ENCODE data around the gene AQP2.

AQP2 gene

DNA sequence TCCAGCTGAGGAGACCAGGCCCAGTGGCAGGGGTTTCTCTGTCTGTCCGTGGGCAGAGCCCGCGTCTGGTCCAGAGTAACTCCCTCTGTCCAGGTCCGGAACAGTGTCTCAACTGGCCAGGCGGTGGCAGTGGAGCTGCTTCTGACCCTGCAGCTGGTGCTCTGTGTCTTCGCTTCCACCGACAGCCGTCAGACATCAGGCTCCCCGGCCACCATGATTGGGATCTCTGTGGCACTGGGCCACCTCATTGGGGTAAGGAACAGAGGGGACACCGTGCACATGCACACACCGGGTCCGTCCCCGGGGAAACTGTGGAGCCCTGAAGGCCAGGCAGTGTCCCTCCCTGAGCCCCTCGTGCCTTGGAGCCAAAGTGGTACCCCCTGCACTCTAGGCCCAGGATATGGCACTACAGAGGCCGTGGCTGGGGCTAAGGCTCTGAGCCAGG, 23.7 kb downstream of the AQP2 start:
- Histone ChIP-seq H3K4me3 (ENCODE audit: low read depth, low read length) (no peak overlapping the region), H3K36me3 (no peaks in the 10 kb centered on the region), H3K9me3 (no peaks in the 10 kb centered on the region), H3K4me1 (peaks cover 38% of the 10 kb centered on the region), H3K27me3 (no peaks in the 10 kb centered on the region)
- DNase-seq = peak; percentile 91
- TF ChIP-seq, protein P1, sequence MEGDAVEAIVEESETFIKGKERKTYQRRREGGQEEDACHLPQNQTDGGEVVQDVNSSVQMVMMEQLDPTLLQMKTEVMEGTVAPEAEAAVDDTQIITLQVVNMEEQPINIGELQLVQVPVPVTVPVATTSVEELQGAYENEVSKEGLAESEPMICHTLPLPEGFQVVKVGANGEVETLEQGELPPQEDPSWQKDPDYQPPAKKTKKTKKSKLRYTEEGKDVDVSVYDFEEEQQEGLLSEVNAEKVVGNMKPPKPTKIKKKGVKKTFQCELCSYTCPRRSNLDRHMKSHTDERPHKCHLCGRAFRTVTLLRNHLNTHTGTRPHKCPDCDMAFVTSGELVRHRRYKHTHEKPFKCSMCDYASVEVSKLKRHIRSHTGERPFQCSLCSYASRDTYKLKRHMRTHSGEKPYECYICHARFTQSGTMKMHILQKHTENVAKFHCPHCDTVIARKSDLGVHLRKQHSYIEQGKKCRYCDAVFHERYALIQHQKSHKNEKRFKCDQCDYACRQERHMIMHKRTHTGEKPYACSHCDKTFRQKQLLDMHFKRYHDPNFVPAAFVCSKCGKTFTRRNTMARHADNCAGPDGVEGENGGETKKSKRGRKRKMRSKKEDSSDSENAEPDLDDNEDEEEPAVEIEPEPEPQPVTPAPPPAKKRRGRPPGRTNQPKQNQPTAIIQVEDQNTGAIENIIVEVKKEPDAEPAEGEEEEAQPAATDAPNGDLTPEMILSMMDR (IDR thresholded peaks at IDR 0.05; ENCODE audit: low read depth, low read length) = peak; percentile 86

DNA sequence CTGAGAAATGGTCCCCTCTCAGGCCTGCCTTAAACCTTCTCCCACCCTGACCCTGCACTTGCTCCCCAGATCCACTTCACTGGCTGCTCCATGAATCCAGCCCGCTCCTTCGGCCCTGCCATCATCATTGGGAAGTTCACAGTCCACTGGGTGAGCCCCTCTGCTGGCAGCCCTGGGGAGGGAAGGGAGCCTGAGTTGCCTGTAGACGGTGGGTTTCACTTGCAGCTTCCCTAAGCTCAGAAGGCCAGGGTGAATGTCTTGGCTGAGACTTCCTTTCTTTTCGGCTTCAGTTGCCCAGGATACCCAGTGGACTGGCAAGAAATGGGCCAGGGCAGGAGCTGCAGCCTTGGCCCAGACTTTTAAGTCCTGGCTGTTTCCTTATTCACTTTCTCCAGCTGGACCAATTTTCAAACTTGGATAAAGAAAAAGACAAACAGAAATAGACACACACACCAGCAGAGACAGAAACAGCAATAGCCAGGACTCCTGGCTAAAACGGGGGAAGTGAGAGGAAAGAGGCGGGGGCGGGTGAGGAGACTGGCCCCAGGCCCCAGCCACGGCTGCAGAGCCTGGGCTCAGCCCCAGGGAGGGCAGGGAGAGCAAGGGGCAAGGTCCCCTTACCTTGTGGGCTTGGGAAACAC, 24.3 kb downstream of the AQP2 start:
- H3K36me3 ChIP-seq = no peaks in the 10 kb centered on the region
- no peak for DNase-seq
- TF ChIP-seq, protein P1 (IDR thresholded peaks at IDR 0.05; ENCODE audit: low read depth, low read length) = no peak

DNA sequence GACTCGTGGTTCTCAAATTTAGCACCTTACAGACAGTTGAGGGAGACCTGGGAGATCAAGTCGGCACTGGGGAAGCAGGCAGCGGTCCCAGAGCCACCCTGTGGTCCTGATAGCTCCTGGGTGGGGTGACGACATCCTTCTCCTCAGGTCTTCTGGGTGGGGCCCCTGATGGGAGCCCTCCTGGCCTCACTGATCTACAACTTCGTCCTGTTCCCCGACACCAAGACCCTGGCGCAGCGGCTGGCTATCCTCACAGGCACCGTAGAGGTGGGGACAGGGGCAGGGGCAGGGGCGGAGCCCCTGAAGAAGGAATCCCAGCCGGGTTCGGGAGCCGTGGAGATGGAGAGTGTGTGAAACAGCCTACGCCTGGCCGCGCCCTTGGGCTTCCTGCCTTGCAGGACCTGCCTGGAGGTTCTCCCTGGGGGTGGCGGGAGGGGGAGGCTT, 24.8 kb downstream of the AQP2 start:
- TF ChIP-seq, protein P1 (IDR thresholded peaks at IDR 0.05; ENCODE audit: low read depth, low read length) = no peak
- H3K36me3 ChIP-seq = no peaks in the 10 kb centered on the region
- H3K4me1 ChIP-seq = peaks cover 48% of the 10 kb centered on the region
- DNase-seq = no peak
- no peaks in the 10 kb centered on the region for H3K9me3 ChIP-seq
- H3K27me3 ChIP-seq = no peaks in the 10 kb centered on the region
- no peak overlapping the region for H3K4me3 ChIP-seq (ENCODE audit: low read depth, low read length)

More for the DNA sequence above, 24.3 kb downstream of the AQP2 start:
- Histone ChIP-seq H3K27me3 (no peaks in the 10 kb centered on the region), H3K9me3 (no peaks in the 10 kb centered on the region), H3K4me3 (ENCODE audit: low read depth, low read length) (no peak overlapping the region), H3K4me1 (peaks cover 43% of the 10 kb centered on the region)

DNA sequence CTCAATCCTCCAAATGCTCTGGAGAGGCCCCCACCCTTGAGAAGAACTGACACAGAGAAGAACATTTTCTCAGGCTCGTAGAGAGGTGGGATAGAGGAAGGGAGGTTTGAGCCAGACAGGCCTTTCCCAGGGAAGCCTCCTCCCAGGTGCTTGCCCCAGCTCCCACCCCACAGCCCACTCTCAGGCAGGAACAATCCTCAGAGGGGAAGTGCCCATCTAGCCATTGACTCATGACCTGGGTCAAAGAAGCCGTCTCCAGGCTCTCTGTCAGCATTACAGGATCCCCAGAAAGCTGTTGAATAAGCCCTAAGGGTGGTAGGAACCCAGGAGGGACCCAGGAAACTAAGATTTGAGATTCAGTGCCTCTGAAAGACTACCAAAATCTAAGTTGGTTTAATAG, 26.0 kb downstream of the AQP2 start:
- Histone ChIP-seq H3K36me3 (no peaks in the 10 kb centered on the region), H3K4me1 (peaks cover 60% of the 10 kb centered on the region), H3K27me3 (no peaks in the 10 kb centered on the region), H3K4me3 (ENCODE audit: low read depth, low read length) (no peak overlapping the region), H3K9me3 (no peaks in the 10 kb centered on the region)
- DNase-seq = no peak
- TF ChIP-seq, protein P1 (IDR thresholded peaks at IDR 0.05; ENCODE audit: low read depth, low read length) = no peak

DNA sequence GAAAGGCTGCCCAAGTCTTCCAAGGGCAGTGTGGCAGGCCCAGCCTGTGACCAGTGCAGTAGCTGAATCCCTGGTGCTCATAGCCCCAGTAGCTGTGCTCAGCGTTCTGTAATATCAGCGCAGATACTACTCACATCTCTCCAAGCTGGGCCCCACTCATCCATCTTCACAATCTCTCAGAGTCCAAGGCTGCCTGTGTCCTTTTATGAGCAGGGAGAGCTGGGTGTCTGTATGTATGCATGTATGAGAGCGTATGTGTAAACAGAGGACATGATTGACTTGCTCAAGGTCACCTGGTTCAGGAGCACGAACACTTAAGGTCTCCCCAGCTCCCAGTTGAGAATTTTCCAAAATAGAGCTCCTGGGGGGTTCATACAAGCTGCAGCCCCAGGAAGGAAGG, 27.6 kb downstream of the AQP2 start:
- DNase-seq = no peak
- H3K36me3 ChIP-seq = no peaks in the 10 kb centered on the region
- TF ChIP-seq, protein P1 (IDR thresholded peaks at IDR 0.05; ENCODE audit: low read depth, low read length) = no peak
- H3K4me1 ChIP-seq = peaks cover 69% of the 10 kb centered on the region
- H3K9me3 ChIP-seq = no peaks in the 10 kb centered on the region
- no peaks in the 10 kb centered on the region for H3K27me3 ChIP-seq
- no peak overlapping the region for H3K4me3 ChIP-seq (ENCODE audit: low read depth, low read length)

DNA sequence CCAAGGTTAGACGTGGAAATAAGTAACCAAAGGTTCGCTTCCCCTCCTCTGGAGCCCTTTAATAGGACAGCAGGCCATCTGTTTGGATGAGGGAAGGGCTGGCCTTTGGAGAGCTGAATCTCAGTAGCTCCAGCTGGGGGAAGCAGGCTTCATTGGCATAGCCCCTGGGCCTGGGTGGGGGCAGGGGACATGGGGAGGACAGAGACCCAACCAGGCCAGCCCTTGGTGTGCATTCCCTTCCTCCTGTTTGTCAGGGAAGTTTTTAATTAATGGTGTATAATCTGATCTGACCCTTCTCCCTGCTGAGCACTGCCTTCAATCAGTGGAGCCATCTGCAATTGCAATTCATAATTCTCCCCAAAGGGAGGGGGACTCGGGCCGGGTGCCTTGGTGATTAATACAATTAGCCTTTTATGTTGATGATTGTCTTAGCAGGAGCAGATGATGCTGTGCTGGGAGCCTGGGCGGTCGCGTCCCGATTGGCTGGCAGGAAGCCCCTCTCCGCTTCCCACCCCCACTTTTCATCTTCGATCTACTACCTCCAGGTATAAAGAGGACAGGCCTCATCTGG, 28.6 kb downstream of the AQP2 start:
- Histone ChIP-seq H3K36me3 (no peaks in the 10 kb centered on the region), H3K27me3 (no peaks in the 10 kb centered on the region), H3K4me3 (ENCODE audit: low read depth, low read length) (peak overlapping the region; percentile 24), H3K9me3 (no peaks in the 10 kb centered on the region), H3K4me1 (peaks cover 72% of the 10 kb centered on the region)
- peak; percentile 99 for DNase-seq
- TF ChIP-seq, protein P1 (IDR thresholded peaks at IDR 0.05; ENCODE audit: low read depth, low read length) = no peak
